ENCODE data around the gene IGFBP5. TPM values are rescaled to one million over a fixed set of nuclear protein-coding genes. Genes with fewer than 3 reads are reported as not detected.

IGFBP5 gene
- total RNA-seq, 2 experiments from 2014 or later = not detected

GRCh38 chr2:216671081-216671411 lies 24.3 kb downstream of the IGFBP5 start:
- BruUV-seq (replicated peaks) = no TSS peak
- H3K4me3 ChIP-seq (ENCODE audit: low read depth, low read length, poor library complexity, severe bottlenecking) = no peak overlapping the region
- POLR2A ChIA-PET = no interaction called here
- no peaks in the 10 kb centered on the region for H3K79me2 ChIP-seq (ENCODE audit: insufficient read depth, low read depth, low read length)
- H3K36me3 ChIP-seq (ENCODE audit: insufficient read depth, low read length) = no peaks in the 10 kb centered on the region
- H3K4me1 ChIP-seq (ENCODE audit: insufficient read depth, low read length, poor library complexity, severe bottlenecking) = no peaks in the 10 kb centered on the region
- H3K4me2 ChIP-seq (ENCODE audit: low read length) = no peak overlapping the region
- no peak for DNase-seq (ENCODE audit: low spot score)
- H3K9me2 ChIP-seq (ENCODE audit: insufficient read depth, low read length) = no peaks in the 10 kb centered on the region
- TF ChIP-seq CTCF (conservative IDR thresholded peaks at IDR 0.05; ENCODE audit: low read length) = no peak
- TF ChIP-seq EZH2phosphoT487 (IDR thresholded peaks at IDR 0.05; ENCODE audit: borderline replicate concordance, low read depth, low read length) = no peak
- H4K20me1 ChIP-seq (ENCODE audit: insufficient read depth, low read length) = no peaks in the 10 kb centered on the region
- H2AFZ ChIP-seq (ENCODE audit: low read length) = no peak overlapping the region
- CTCF ChIA-PET (ENCODE audit: unreplicated experiment) = no interaction called here
- no peak overlapping the region for H3K27ac ChIP-seq (ENCODE audit: low read depth, low read length, poor library complexity, severe bottlenecking)
- no peaks in the 10 kb centered on the region for H3K9me3 ChIP-seq (ENCODE audit: low read length)
- intact Hi-C loops (cut with micrococcal nuclease; ENCODE audit: unreplicated experiment) = no loop called here

GRCh38 chr2:216670266-216671080 lies 24.9 kb downstream of the IGFBP5 start:
- no peak overlapping the region for H2AFZ ChIP-seq (ENCODE audit: low read length)
- no peak overlapping the region for H3K4me3 ChIP-seq (ENCODE audit: low read depth, low read length, poor library complexity, severe bottlenecking)
- POLR2A ChIA-PET = no interaction called here
- no peak overlapping the region for H3K27ac ChIP-seq (ENCODE audit: low read depth, low read length, poor library complexity, severe bottlenecking)
- H4K20me1 ChIP-seq (ENCODE audit: insufficient read depth, low read length) = no peaks in the 10 kb centered on the region
- no peaks in the 10 kb centered on the region for H3K79me2 ChIP-seq (ENCODE audit: insufficient read depth, low read depth, low read length)
- no peaks in the 10 kb centered on the region for H3K9me2 ChIP-seq (ENCODE audit: insufficient read depth, low read length)
- intact Hi-C loops (cut with micrococcal nuclease; ENCODE audit: unreplicated experiment) = no loop called here
- no peaks in the 10 kb centered on the region for H3K9me3 ChIP-seq (ENCODE audit: low read length)
- TF ChIP-seq EZH2phosphoT487 (IDR thresholded peaks at IDR 0.05; ENCODE audit: borderline replicate concordance, low read depth, low read length) (no peak), CTCF (conservative IDR thresholded peaks at IDR 0.05; ENCODE audit: low read length) (no peak)
- no peak for DNase-seq (ENCODE audit: low spot score)
- BruUV-seq (replicated peaks) = no TSS peak
- no peaks in the 10 kb centered on the region for H3K4me1 ChIP-seq (ENCODE audit: insufficient read depth, low read length, poor library complexity, severe bottlenecking)
- no peaks in the 10 kb centered on the region for H3K36me3 ChIP-seq (ENCODE audit: insufficient read depth, low read length)
- H3K4me2 ChIP-seq (ENCODE audit: low read length) = no peak overlapping the region
- CTCF ChIA-PET (ENCODE audit: unreplicated experiment) = no interaction called here
